CD4-positive, alpha-beta T cell treated with Interleukin-17A for 4 hours (primary cell): ENCODE data around the gene WDR44.
"Not testable (repeated sequence)": the region's sequence is repeated elsewhere in the genome, so short reads cannot be mapped to it uniquely, and the experiment has no call there.

Experiments
- DNase-seq: peaks from one replicate; pipeline ENCODE4 v3.0.0-alpha.2; 2020; ENCODE audit warnings: mixed read lengths

The WDR44 gene

GRCh38 chrX:118364261-118364660, 18.4 kb downstream of the WDR44 start:
- DNase-seq = no peak

GRCh38 chrX:118367338-118367737, 21.4 kb downstream of the WDR44 start:
- DNase-seq = no peak

GRCh38 chrX:118368398-118368797, 22.5 kb downstream of the WDR44 start:
- no peak for DNase-seq

- no peak for DNase-seq
These were observed 25.2 kb downstream of the WDR44 start for GRCh38 chrX:118370921-118371624.

- DNase-seq = no peak
These were observed 27.6 kb downstream of the WDR44 start for GRCh38 chrX:118373538-118373937.

- DNase-seq = no peak
These were observed 37.2 kb downstream of the WDR44 start for GRCh38 chrX:118383120-118383519.

GRCh38 chrX:118392716-118393115, 46.8 kb downstream of the WDR44 start:
- DNase-seq = no peak

- no peak for DNase-seq
These were observed 50.2 kb downstream of the WDR44 start for GRCh38 chrX:118396113-118396512.

GRCh38 chrX:118418811-118419251, 72.9 kb downstream of the WDR44 start:
- DNase-seq = no peak

GRCh38 chrX:118420462-118420861, 74.6 kb downstream of the WDR44 start:
- no peak for DNase-seq

GRCh38 chrX:118423558-118423957, 77.7 kb downstream of the WDR44 start:
- no peak for DNase-seq

- no peak for DNase-seq
These were observed 86.9 kb downstream of the WDR44 start for GRCh38 chrX:118432799-118433198.

- DNase-seq = no peak
These were observed 91.4 kb downstream of the WDR44 start for GRCh38 chrX:118437283-118437682.

- DNase-seq = no peak
These were observed 102.4 kb downstream of the WDR44 start for GRCh38 chrX:118448273-118448783.

GRCh38 chrX:118455013-118455412, 109.1 kb downstream of the WDR44 start:
- no peak for DNase-seq

- peak; percentile 26 for DNase-seq
These were observed 113.6 kb downstream of the WDR44 start for GRCh38 chrX:118459494-118459893.

GRCh38 chrX:118464501-118464900, 118.6 kb downstream of the WDR44 start:
- no peak for DNase-seq

GRCh38 chrX:118468122-118468521, 122.2 kb downstream of the WDR44 start:
- DNase-seq = no peak

GRCh38 chrX:118470721-118471347, 124.9 kb downstream of the WDR44 start:
- DNase-seq = not testable (repeated sequence)

- DNase-seq = no peak
These were observed 128.7 kb downstream of the WDR44 start for GRCh38 chrX:118474586-118474985.

- no peak for DNase-seq
These were observed 130.0 kb downstream of the WDR44 start for GRCh38 chrX:118475903-118476302.

- no peak for DNase-seq
These were observed 134.3 kb downstream of the WDR44 start for GRCh38 chrX:118480172-118480571.

- DNase-seq = not testable (repeated sequence)
These were observed 136.5 kb downstream of the WDR44 start for GRCh38 chrX:118482384-118482783.

GRCh38 chrX:118484216-118484903, 138.5 kb downstream of the WDR44 start:
- DNase-seq = no peak
